T-helper 2 cell treated with Interferon-gamma antibody and Interleukin-4, amounts not matched to agents 5 μg/mL and 100 μg/mL, for 36 hours (primary cell): Measurements from ENCODE around the gene FOXRED2.
A peak's percentile ranks its signal among the peaks of the same experiment; 100 is the strongest.
"Not testable (repeated sequence)": the region's sequence is repeated elsewhere in the genome, so short reads cannot be mapped to it uniquely, and the experiment has no call there.

Experiments used
- DNase-seq: peaks from one replicate; pipeline ENCODE4 v3.0.0; 2021; ENCODE audit warnings: low spot score
- H3K27ac Mint-ChIP-seq: one replicate; pipeline ENCODE4 v1.8.0; 2021; ENCODE audit warnings: mild to moderate bottlenecking, mixed read lengths
- H3K27me3 Mint-ChIP-seq: one replicate; pipeline ENCODE4 v1.8.0; 2021; ENCODE audit warnings: low read depth, mixed read lengths
- H3K36me3 Mint-ChIP-seq: one replicate; pipeline ENCODE4 v1.8.0; 2021; ENCODE audit warnings: low read depth, mixed read lengths
- H3K4me1 Mint-ChIP-seq: one replicate; pipeline ENCODE4 v1.8.0; 2021; ENCODE audit warnings: low read depth, mixed read lengths
- H3K4me3 Mint-ChIP-seq: one replicate; pipeline ENCODE4 v1.8.0; 2022; ENCODE audit warnings: mild to moderate bottlenecking, moderate library complexity, mixed read lengths
- H3K9me3 Mint-ChIP-seq: one replicate; pipeline ENCODE4 v1.8.0; 2021; ENCODE audit warnings: mixed read lengths

Gene FOXRED2

DNA sequence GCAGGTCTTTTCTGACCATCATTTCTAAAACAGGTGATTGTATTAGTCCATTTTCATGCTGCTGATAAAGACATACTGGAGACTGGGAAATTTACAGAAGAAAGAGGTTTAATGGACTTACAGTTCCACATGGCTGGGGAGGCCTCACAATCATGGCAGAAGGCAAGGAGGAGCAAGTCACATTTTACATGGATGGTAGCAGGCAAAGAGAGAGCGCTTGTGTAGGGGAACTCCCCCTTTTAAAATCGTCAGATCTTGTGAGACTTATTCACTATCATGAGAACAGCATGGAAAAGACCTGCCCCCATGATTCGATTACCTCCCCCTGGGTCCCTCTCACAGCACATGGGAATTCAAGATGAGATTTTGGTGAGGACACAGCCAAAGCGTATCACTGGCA lies 26.5 kb upstream of the FOXRED2 start:
- not testable (repeated sequence) for H3K27me3 Mint-ChIP-seq, DNase-seq, H3K9me3 Mint-ChIP-seq, H3K4me3 Mint-ChIP-seq, H3K4me1 Mint-ChIP-seq, H3K27ac Mint-ChIP-seq, H3K36me3 Mint-ChIP-seq

DNA sequence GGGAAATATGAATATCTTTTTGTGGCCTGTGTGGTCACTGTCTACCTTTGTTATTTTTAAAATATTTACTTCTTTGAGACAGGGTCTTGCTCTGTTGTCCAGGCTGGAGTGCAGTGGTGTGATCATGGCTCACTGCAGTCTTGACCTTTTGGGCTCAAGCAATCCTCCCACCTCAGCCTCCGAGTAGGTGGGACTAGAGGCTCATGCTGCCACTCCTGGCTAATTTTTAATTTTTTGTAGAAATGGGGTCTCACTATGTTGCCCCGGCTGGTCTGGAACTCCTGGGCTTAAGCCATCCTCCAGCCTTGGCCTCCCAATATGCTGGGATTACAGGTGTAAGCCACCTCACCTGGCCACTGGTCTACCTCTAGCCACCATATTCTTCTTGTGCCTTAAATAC lies 25.6 kb upstream of the FOXRED2 start:
- H3K9me3 Mint-ChIP-seq: no peaks in the 10 kb centered on the region
- no peaks in the 10 kb centered on the region for H3K36me3 Mint-ChIP-seq
- H3K27ac Mint-ChIP-seq: no peak overlapping the region
- DNase-seq: no peak
- H3K4me1 Mint-ChIP-seq: peaks cover 6% of the 10 kb centered on the region
- H3K4me3 Mint-ChIP-seq: no peak overlapping the region
- peaks cover 3% of the 10 kb centered on the region for H3K27me3 Mint-ChIP-seq

DNA sequence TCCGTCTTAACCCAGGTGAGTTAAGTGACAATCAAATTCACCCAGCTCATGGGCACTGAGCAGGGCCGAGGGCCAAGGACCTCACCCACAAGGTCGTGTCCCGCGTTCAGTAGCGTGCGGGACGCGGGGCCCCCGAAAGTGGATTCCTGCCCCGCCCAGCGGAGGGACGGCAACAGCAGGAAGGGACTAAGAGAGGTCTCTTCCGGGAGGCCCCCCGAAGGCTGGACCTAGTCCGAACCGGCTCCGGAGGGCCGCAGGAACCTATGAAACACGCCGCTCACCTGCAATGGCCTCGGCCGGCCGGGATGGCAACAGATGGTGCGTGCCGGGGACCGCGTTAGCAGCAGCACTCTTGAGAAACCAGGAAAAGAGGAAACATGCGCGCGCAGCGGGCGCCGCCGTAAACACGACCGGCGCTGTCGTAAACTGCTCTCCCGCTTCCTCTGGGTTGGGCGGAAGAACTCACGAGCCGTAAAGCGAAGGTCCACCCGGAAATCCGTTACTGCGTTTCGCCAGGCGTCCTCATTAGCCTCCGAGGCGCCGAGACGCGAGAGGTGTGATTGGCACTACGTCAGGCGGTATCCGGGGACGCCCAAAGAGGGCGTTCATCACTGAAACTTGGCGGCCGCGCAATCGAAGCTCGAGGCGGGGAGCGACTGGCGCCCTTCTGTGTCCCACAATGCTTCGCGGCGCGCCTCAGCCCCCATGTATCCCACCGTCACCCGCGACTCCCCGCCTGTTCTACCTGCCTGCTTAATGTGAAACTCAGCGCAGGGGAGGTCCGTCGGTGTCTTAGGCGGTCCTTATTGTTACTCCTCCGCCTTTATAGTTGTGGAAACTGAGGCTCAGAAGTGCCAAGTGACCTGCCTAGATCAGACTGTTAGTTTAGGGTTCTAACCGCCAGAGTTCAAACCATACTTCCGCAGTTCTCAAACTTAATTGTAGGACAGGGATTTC lies 22.2 kb upstream of the FOXRED2 start, which contains the start of gene EIF3D:
Gene EIF3D, minus strand, starts transcription at position 372 of the 957 bp plus-strand sequence. CDS start 3,045 bp downstream, outside the sequence.
- Mint-ChIP-seq H3K27me3 (peaks cover 3% of the 10 kb centered on the region), H3K9me3 (no peaks in the 10 kb centered on the region), H3K4me3 (peak within 1 kb of the TSS; percentile 92), H3K36me3 (peaks cover 29% of the 10 kb centered on the region), H3K27ac (peak within 1 kb of the TSS; percentile 98), H3K4me1 (peaks cover 15% of the 10 kb centered on the region)
- DNase-seq: peak; percentile 99

DNA sequence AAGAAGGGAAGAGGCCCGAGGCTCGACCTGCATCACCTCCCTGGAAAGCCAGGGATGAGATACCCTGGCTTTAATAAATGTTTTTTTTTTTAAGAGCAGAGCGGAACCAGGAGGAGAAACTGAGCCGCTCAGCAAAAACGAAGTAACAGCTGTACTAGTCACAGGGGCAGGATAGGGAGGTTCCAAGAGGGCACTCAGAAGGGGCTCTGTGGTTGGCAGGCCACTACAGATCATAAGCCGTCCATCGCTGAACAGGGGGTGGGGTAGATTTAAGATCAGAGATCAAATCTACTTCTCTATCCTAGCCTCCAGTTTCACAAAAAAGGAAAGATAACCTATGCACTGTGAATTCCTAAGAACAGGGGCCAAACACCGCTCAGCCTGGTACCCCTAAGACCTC lies 21.5 kb upstream of the FOXRED2 start:
- peak overlapping the region; percentile 98 for H3K27ac Mint-ChIP-seq
- DNase-seq: no peak
- peak overlapping the region; percentile 92 for H3K4me3 Mint-ChIP-seq
- H3K36me3 Mint-ChIP-seq: peaks cover 36% of the 10 kb centered on the region
- H3K27me3 Mint-ChIP-seq: peaks cover 3% of the 10 kb centered on the region
- H3K4me1 Mint-ChIP-seq: peaks cover 15% of the 10 kb centered on the region
- H3K9me3 Mint-ChIP-seq: no peaks in the 10 kb centered on the region

GRCh38 chr22:36522662-36523061 lies 15.8 kb upstream of the FOXRED2 start:
- Mint-ChIP-seq H3K36me3 (peaks cover 76% of the 10 kb centered on the region), H3K27me3 (no peaks in the 10 kb centered on the region), H3K27ac (no peak overlapping the region), H3K4me3 (no peak overlapping the region), H3K9me3 (no peaks in the 10 kb centered on the region), H3K4me1 (peaks cover 11% of the 10 kb centered on the region)
- no peak for DNase-seq

DNA sequence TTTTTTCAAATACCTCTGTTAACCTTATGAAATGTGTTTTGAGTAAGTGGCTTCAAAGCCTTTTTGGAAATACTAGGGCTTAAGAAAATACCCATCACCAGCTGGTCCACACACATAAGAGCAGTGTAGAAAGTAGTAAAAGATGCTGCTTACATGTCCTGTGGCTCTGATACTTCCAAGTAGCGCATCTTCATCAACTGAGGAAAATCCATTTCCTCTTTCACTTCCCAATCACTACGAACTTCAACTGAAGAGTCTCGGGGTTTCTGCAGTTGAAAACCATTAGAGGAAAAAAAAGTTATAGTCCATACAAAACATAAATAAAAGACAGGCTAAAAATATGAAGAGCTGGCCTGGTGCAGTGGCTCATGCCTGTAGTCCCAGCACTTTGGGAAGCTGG lies 13.6 kb upstream of the FOXRED2 start:
- no peak overlapping the region for H3K27ac Mint-ChIP-seq
- DNase-seq: no peak
- H3K4me1 Mint-ChIP-seq: no peaks in the 10 kb centered on the region
- H3K27me3 Mint-ChIP-seq: no peaks in the 10 kb centered on the region
- peaks cover 77% of the 10 kb centered on the region for H3K36me3 Mint-ChIP-seq
- no peaks in the 10 kb centered on the region for H3K9me3 Mint-ChIP-seq
- no peak overlapping the region for H3K4me3 Mint-ChIP-seq

- H3K9me3 Mint-ChIP-seq, H3K27me3 Mint-ChIP-seq, H3K4me3 Mint-ChIP-seq, DNase-seq, H3K27ac Mint-ChIP-seq, H3K4me1 Mint-ChIP-seq: not testable (repeated sequence)
- H3K36me3 Mint-ChIP-seq: peaks cover 76% of the 10 kb centered on the region
These were observed 13.1 kb upstream of the FOXRED2 start for GRCh38 chr22:36519906-36520305.

- Mint-ChIP-seq H3K27me3 (no peaks in the 10 kb centered on the region), H3K4me1 (peaks cover 3% of the 10 kb centered on the region), H3K4me3 (no peak overlapping the region), H3K27ac (no peak overlapping the region), H3K36me3 (peaks cover 73% of the 10 kb centered on the region), H3K9me3 (no peaks in the 10 kb centered on the region)
- DNase-seq: no peak
These were observed 7.9 kb upstream of the FOXRED2 start for GRCh38 chr22:36514766-36515165.

- Mint-ChIP-seq H3K36me3 (peaks cover 64% of the 10 kb centered on the region), H3K9me3 (no peaks in the 10 kb centered on the region), H3K4me1 (peaks cover 4% of the 10 kb centered on the region), H3K4me3 (no peak overlapping the region), H3K27ac (no peak overlapping the region), H3K27me3 (no peaks in the 10 kb centered on the region)
- DNase-seq: no peak
These were observed 6.2 kb upstream of the FOXRED2 start for GRCh38 chr22:36512991-36513390.

DNA sequence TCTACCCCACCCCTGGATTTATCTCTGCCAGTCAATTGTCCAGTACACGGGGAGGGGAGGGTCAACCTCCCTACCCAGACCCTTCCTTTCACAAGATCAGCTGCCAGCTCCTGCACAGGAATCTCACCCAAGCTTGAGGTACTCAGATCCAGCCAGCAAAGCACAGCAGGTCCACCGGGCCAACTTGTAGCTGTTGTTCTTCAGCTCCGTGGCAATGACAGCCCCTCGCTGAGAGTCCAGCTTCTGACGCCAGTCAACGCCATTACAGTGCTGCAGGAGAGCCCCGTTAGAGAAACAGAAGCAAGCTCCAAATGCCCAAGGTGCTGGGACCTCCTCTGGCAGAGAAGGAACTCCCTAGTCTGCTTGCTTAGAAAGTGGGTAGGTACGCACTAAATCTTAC lies 5.5 kb upstream of the FOXRED2 start:
- Mint-ChIP-seq H3K36me3 (peaks cover 64% of the 10 kb centered on the region), H3K27me3 (no peaks in the 10 kb centered on the region), H3K27ac (no peak overlapping the region), H3K9me3 (no peaks in the 10 kb centered on the region), H3K4me3 (no peak overlapping the region), H3K4me1 (peaks cover 7% of the 10 kb centered on the region)
- DNase-seq: no peak

GRCh38 chr22:36510966-36511881 lies 4.4 kb upstream of the FOXRED2 start:
- Mint-ChIP-seq H3K4me3 (no peak overlapping the region), H3K27me3 (no peaks in the 10 kb centered on the region), H3K4me1 (peaks cover 9% of the 10 kb centered on the region), H3K36me3 (peaks cover 53% of the 10 kb centered on the region), H3K27ac (peak overlapping the region; percentile 37), H3K9me3 (no peaks in the 10 kb centered on the region)
- DNase-seq: no peak

- Mint-ChIP-seq H3K27me3 (no peaks in the 10 kb centered on the region), H3K4me1 (peaks cover 9% of the 10 kb centered on the region), H3K27ac (no peak overlapping the region), H3K9me3 (no peaks in the 10 kb centered on the region), H3K4me3 (no peak overlapping the region), H3K36me3 (peaks cover 44% of the 10 kb centered on the region)
- DNase-seq: no peak
These were observed 3.5 kb upstream of the FOXRED2 start for GRCh38 chr22:36510384-36510783.

GRCh38 chr22:36507518-36508010 lies 724 bp upstream of the FOXRED2 start:
- H3K4me3 Mint-ChIP-seq: peak overlapping the region; percentile 58
- H3K27me3 Mint-ChIP-seq: no peaks in the 10 kb centered on the region
- H3K4me1 Mint-ChIP-seq: peaks cover 9% of the 10 kb centered on the region
- no peak for DNase-seq
- no peaks in the 10 kb centered on the region for H3K9me3 Mint-ChIP-seq
- peaks cover 28% of the 10 kb centered on the region for H3K36me3 Mint-ChIP-seq
- H3K27ac Mint-ChIP-seq: peak overlapping the region; percentile 82
